A673 (cell line): ENCODE results near the gene CAMK1D. TPM values are rescaled to one million over a fixed set of nuclear protein-coding genes. Genes with fewer than 3 reads are reported as not detected.

Experiments
- BruUV-seq: library from RNA; stranded (reverse); fragments of 400-500 nt; replicated peaks from 2 replicates; lab custom pipeline; 2021; lab: Mats Ljungman, UMichigan
- CTCF ChIA-PET: fragments of 300-600 bp; sonication (Branson Sonifier 250); formaldehyde crosslinking; loops from one replicate; lab custom pipeline; 2022; ENCODE audit warnings: antibody characterized with exemption; lab: Charles Lee
- POLR2A ChIA-PET: fragments of 300-600 bp; sonication (Branson Sonifier 250); formaldehyde crosslinking; loops from one replicate; lab custom pipeline; 2022; ENCODE audit warnings: antibody characterized with exemption; ENCODE audit not compliant: low non-redundant PET; lab: Charles Lee
- DNase-seq: peaks from one replicate; pipeline ENCODE4 v3.0.0-alpha.2; 2015; ENCODE audit warnings: low spot score
- H3K27ac ChIP-seq: fragments of 200-600 bp; sonication (generic); 2 replicates; pipeline ENCODE4 v1.5.1; 2016; ENCODE audit warnings: mixed run types, low read depth, mild to moderate bottlenecking, mixed read lengths, antibody characterized with exemption, low read length; ENCODE audit not compliant: poor library complexity, severe bottlenecking
- H3K27me3 ChIP-seq: fragments of 200-600 bp; sonication (generic); replicated peaks from 2 replicates; pipeline ENCODE4 v1.6.1; 2017; ENCODE audit warnings: mixed run types, low read depth, mild to moderate bottlenecking, mixed read lengths, antibody characterized with exemption, low read length; ENCODE audit not compliant: insufficient read depth, poor library complexity
- H3K36me3 ChIP-seq: fragments of 200-600 bp; sonication (generic); 2 replicates; pipeline ENCODE4 v1.6.1; 2016; ENCODE audit warnings: mixed run types, mild to moderate bottlenecking, mixed read lengths, antibody characterized with exemption, low read length; ENCODE audit not compliant: insufficient read depth, poor library complexity, severe bottlenecking
- H3K4me1 ChIP-seq: fragments of 200-600 bp; sonication (generic); 2 replicates; pipeline ENCODE4 v1.6.1; 2017; ENCODE audit warnings: mixed run types, mild to moderate bottlenecking, mixed read lengths, antibody characterized with exemption, low read length; ENCODE audit not compliant: insufficient read depth, poor library complexity, severe bottlenecking
- H3K4me3 ChIP-seq: fragments of 200-600 bp; sonication (generic); 2 replicates; pipeline ENCODE4 v1.5.1; 2016; ENCODE audit warnings: low read depth, mixed run types, mild to moderate bottlenecking, mixed read lengths, low read length; ENCODE audit not compliant: poor library complexity, severe bottlenecking
- H3K9me3 ChIP-seq: fragments of 200-600 bp; sonication (generic); 2 replicates; pipeline ENCODE4 v1.6.1; 2016; ENCODE audit warnings: mixed run types, low read depth, mild to moderate bottlenecking, mixed read lengths, antibody characterized with exemption, low read length; ENCODE audit not compliant: poor library complexity, severe bottlenecking
- CTCF ChIP-seq: fragments of 300-800, 200-600 bp; sonication (generic); conservative IDR thresholded peaks from 2 replicates; pipeline ENCODE4 v1.5.1; 2017; ENCODE audit warnings: low read depth, mild to moderate bottlenecking, antibody characterized with exemption, low read length, moderate library complexity, mixed read lengths
- EZH2 ChIP-seq: fragments of 200-600 bp; sonication (generic); IDR thresholded peaks from 2 replicates; pipeline ENCODE4 v1.6.1; 2017; ENCODE audit warnings: borderline replicate concordance, low read depth, mild to moderate bottlenecking, mixed read lengths, antibody characterized with exemption, low read length; ENCODE audit not compliant: poor library complexity, severe bottlenecking
- intact Hi-C: fragments of 100-400 bp; cut with micrococcal nuclease; formaldehyde crosslinking; loops from one replicate; pipeline ENCODE4 v1.10.0; 2022; ENCODE audit not compliant: unreplicated experiment
- total RNA-seq: library from RNA; stranded (reverse); gene quantifications from 2 replicates; pipeline ENCODE4 v1.2.3, GENCODE V29; 2021

Gene CAMK1D
- total RNA-seq, 1 experiment from 2014 or later: 23.7 TPM

- DNase-seq: no peak
- intact Hi-C loops: no loop called here
- no peak overlapping the region for H3K27ac ChIP-seq
- H3K9me3 ChIP-seq: no peaks in the 10 kb centered on the region
- H3K4me3 ChIP-seq: no peak overlapping the region
- ChIA-PET CTCF (no interaction called here), POLR2A (interaction anchor here (0.6 kb wide), 1 partner anchor 180 kb away, joined by 3 read pairs; no protein-coding TSS in a partner anchor)
- TF ChIP-seq CTCF (no peak), EZH2 (no peak)
- BruUV-seq: no TSS peak
- no peaks in the 10 kb centered on the region for H3K36me3 ChIP-seq
- no peaks in the 10 kb centered on the region for H3K27me3 ChIP-seq
- peaks cover 2% of the 10 kb centered on the region for H3K4me1 ChIP-seq
Observed at GRCh38 chr10:12405342-12406320, 56.3 kb downstream of the CAMK1D start.

GRCh38 chr10:12406764-12407400 lies 57.5 kb downstream of the CAMK1D start:
- intact Hi-C loops: no loop called here
- no peak overlapping the region for H3K4me3 ChIP-seq
- no peaks in the 10 kb centered on the region for H3K4me1 ChIP-seq
- no peak for DNase-seq
- POLR2A ChIA-PET: no interaction called here
- no peaks in the 10 kb centered on the region for H3K9me3 ChIP-seq
- H3K27me3 ChIP-seq: no peaks in the 10 kb centered on the region
- no peak for TF ChIP-seq CTCF
- no peak for TF ChIP-seq EZH2
- BruUV-seq: no TSS peak
- no peaks in the 10 kb centered on the region for H3K36me3 ChIP-seq
- H3K27ac ChIP-seq: no peak overlapping the region
- CTCF ChIA-PET: no interaction called here

- DNase-seq: no peak
- CTCF ChIA-PET: no interaction called here
Observed at GRCh38 chr10:12408472-12408871, 59.1 kb downstream of the CAMK1D start.

More at GRCh38 chr10:12408472-12408871, 59.1 kb downstream of the CAMK1D start:
- H3K4me3 ChIP-seq: no peak overlapping the region
- no peaks in the 10 kb centered on the region for H3K9me3 ChIP-seq
- POLR2A ChIA-PET: no interaction called here
- H3K27me3 ChIP-seq: no peaks in the 10 kb centered on the region
- intact Hi-C loops: no loop called here
- no peaks in the 10 kb centered on the region for H3K36me3 ChIP-seq
- BruUV-seq: no TSS peak
- no peaks in the 10 kb centered on the region for H3K4me1 ChIP-seq
- TF ChIP-seq EZH2 (no peak), CTCF (no peak)
- no peak overlapping the region for H3K27ac ChIP-seq
